Skeletal muscle tissue (tissue), 4 donors: ENCODE measurements around the gene FCHSD2. TPM values are rescaled to one million over a fixed set of nuclear protein-coding genes. Genes with fewer than 3 reads are reported as not detected.
A peak's percentile ranks its signal among the peaks of the same experiment; 100 is the strongest.
"Not testable (repeated sequence)": the region's sequence is repeated elsewhere in the genome, so short reads cannot be mapped to it uniquely, and the experiment has no call there.

Experiments
- H3K27ac ChIP-seq: one replicate; pipeline ENCODE4 v1.7.0; 2013; ENCODE audit warnings: mild to moderate bottlenecking, low read depth, low read length, inconsistent platforms
- H3K27me3 ChIP-seq, 3 donors: one replicate each; pipeline ENCODE4 v1.7.0; 2013; ENCODE audit warnings: low read length in 3 of 3; ENCODE audit not compliant: control insufficient read depth in 3 of 3, insufficient read depth in 3 of 3
- H3K36me3 ChIP-seq, 3 donors: one replicate each; pipeline ENCODE4 v1.7.0; 2013; ENCODE audit warnings: low read length in 3 of 3; ENCODE audit not compliant: control insufficient read depth in 3 of 3, insufficient read depth in 3 of 3
- H3K4me1 ChIP-seq, 3 donors: one replicate each; pipeline ENCODE4 v1.7.0; 2013; ENCODE audit warnings: low read length in 3 of 3, mild to moderate bottlenecking in 3 of 3; ENCODE audit not compliant: control insufficient read depth in 3 of 3, insufficient read depth in 3 of 3
- H3K4me3 ChIP-seq, 3 donors: one replicate each; pipeline ENCODE4 v1.7.0; 2013; ENCODE audit warnings: low read length in 3 of 3
- H3K9ac ChIP-seq, 3 donors: one replicate each; pipeline ENCODE4 v1.7.0; 2013; ENCODE audit warnings: low read length in 3 of 3, mild to moderate bottlenecking in 3 of 3, moderate library complexity in 2 of 3, low read depth in 1 of 3
- H3K9me3 ChIP-seq, 3 donors: one replicate each; pipeline ENCODE4 v1.7.0; 2013; ENCODE audit warnings: low read length in 3 of 3; ENCODE audit not compliant: control insufficient read depth in 3 of 3
- total RNA-seq: library from RNA; depleted of rRNA; stranded (reverse); fragments of >200 nt; gene quantifications from one replicate; pipeline ENCODE4 v1.2.3, GENCODE V29; 2014
- donor health status: Osteomylitis.

Gene FCHSD2
- total RNA-seq, 1 donor from 2014 or later, result 19.8 TPM

- H3K4me3 ChIP-seq, result no peak overlapping the region
- peaks cover 0 to 4% (median 0%) of the 10 kb centered on the region in 3 donors for H3K4me1 ChIP-seq
- no peak overlapping the region for H3K27ac ChIP-seq
- H3K27me3 ChIP-seq, result no peaks in the 10 kb centered on the region
- no peaks in the 10 kb centered on the region for H3K9me3 ChIP-seq
- H3K9ac ChIP-seq, result no peak overlapping the region
- H3K36me3 ChIP-seq, result peaks cover 5 to 7% (median 7%) of the 10 kb centered on the region in 3 donors
These were observed 335.0 kb downstream of the FCHSD2 start for GRCh38 chr11:72807021-72807693.

GRCh38 chr11:72806378-72806777, 335.7 kb downstream of the FCHSD2 start:
- not testable (repeated sequence) for H3K9me3 ChIP-seq, H3K36me3 ChIP-seq, H3K27ac ChIP-seq, H3K4me1 ChIP-seq, H3K27me3 ChIP-seq, H3K9ac ChIP-seq, H3K4me3 ChIP-seq

- Histone ChIP-seq H3K4me1 (no peaks in the 10 kb centered on the region), H3K9ac (no peak overlapping the region), H3K36me3 (peaks cover 3 to 7% (median 5%) of the 10 kb centered on the region in 3 donors), H3K27me3 (no peaks in the 10 kb centered on the region), H3K4me3 (no peak overlapping the region), H3K9me3 (no peaks in the 10 kb centered on the region), H3K27ac (no peak overlapping the region)
These were observed 336.9 kb downstream of the FCHSD2 start for GRCh38 chr11:72805216-72805615.

- Histone ChIP-seq H3K9ac (no peak overlapping the region), H3K4me1 (no peaks in the 10 kb centered on the region)
These were observed 339.3 kb downstream of the FCHSD2 start for GRCh38 chr11:72802822-72803221.

GRCh38 chr11:72799441-72799840, 342.7 kb downstream of the FCHSD2 start:
- H3K9ac ChIP-seq, result no peak overlapping the region
- no peaks in the 10 kb centered on the region for H3K36me3 ChIP-seq
- no peaks in the 10 kb centered on the region for H3K27me3 ChIP-seq
- no peak overlapping the region for H3K27ac ChIP-seq
- H3K4me1 ChIP-seq, result peaks cover 3 to 4% (median 3%) of the 10 kb centered on the region in 3 donors
- no peak overlapping the region for H3K4me3 ChIP-seq
- no peaks in the 10 kb centered on the region for H3K9me3 ChIP-seq

More at GRCh38 chr11:72802822-72803221, 339.3 kb downstream of the FCHSD2 start:
- Histone ChIP-seq H3K27ac (no peak overlapping the region), H3K4me3 (no peak overlapping the region), H3K9me3 (no peaks in the 10 kb centered on the region), H3K36me3 (no peaks in the 10 kb centered on the region), H3K27me3 (no peaks in the 10 kb centered on the region)

GRCh38 chr11:72798361-72798760, 343.8 kb downstream of the FCHSD2 start:
- no peaks in the 10 kb centered on the region for H3K9me3 ChIP-seq
- no peak overlapping the region for H3K4me3 ChIP-seq
- no peaks in the 10 kb centered on the region for H3K27me3 ChIP-seq
- peaks cover 6 to 10% (median 8%) of the 10 kb centered on the region in 3 donors for H3K4me1 ChIP-seq
- no peak overlapping the region for H3K27ac ChIP-seq
- no peak overlapping the region for H3K9ac ChIP-seq
- no peaks in the 10 kb centered on the region for H3K36me3 ChIP-seq

- Histone ChIP-seq H3K36me3 (no peaks in the 10 kb centered on the region), H3K9ac (peak within 1 kb of the TSS; percentile 82 to 91 (median 86)), H3K9me3 (no peaks in the 10 kb centered on the region), H3K4me3 (peak within 1 kb of the TSS; percentile 91 to 96 (median 94)), H3K27me3 (no peaks in the 10 kb centered on the region), H3K4me1 (peaks cover 27 to 36% (median 30%) of the 10 kb centered on the region in 3 donors), H3K27ac (peak within 1 kb of the TSS; percentile 92)
These were observed 348.4 kb downstream of the FCHSD2 start, which contains the start of gene STARD10 for GRCh38 chr11:72793425-72794367. Gene STARD10 (minus strand): TSS chr11:72794047. CDS start chr11:72781181, 12,866 bp downstream.

- Histone ChIP-seq H3K9me3 (no peaks in the 10 kb centered on the region), H3K4me1 (peaks cover 27 to 39% (median 30%) of the 10 kb centered on the region in 3 donors), H3K27me3 (no peaks in the 10 kb centered on the region), H3K27ac (peak overlapping the region; percentile 92), H3K36me3 (no peaks in the 10 kb centered on the region), H3K9ac (peak overlapping the region; percentile 54 to 71 (median 58)), H3K4me3 (peak overlapping the region; percentile 91 to 96 (median 94))
These were observed 349.1 kb downstream of the FCHSD2 start for GRCh38 chr11:72793076-72793424.

- Histone ChIP-seq H3K27me3 (no peaks in the 10 kb centered on the region), H3K36me3 (no peaks in the 10 kb centered on the region), H3K4me1 (peaks cover 27 to 42% (median 30%) of the 10 kb centered on the region in 3 donors), H3K9ac (peak overlapping the region in 2 of 3 donors; percentile 58 to 71), H3K27ac (peak overlapping the region; percentile 92), H3K4me3 (no peak overlapping the region), H3K9me3 (no peaks in the 10 kb centered on the region)
These were observed 349.6 kb downstream of the FCHSD2 start for GRCh38 chr11:72792437-72793021.
